Tibial nerve (tissue), 4 donors: ENCODE data around the gene JAKMIP1. TPM values are rescaled to one million over a fixed set of nuclear protein-coding genes. Genes with fewer than 3 reads are reported as not detected.

Experiments used
- DNase-seq, 2 donors: peaks; one replicate each; pipeline ENCODE4 v3.0.0-alpha.2; 2019; ENCODE audit warnings: low spot score in 2 of 2
- H3K27ac ChIP-seq, 4 donors: fragments of 200-600 bp; sonication (generic) in 3 of 4; one replicate each; pipeline ENCODE4 v1.5.1; 2017 to 2019; ENCODE audit warnings: mild to moderate bottlenecking in 1 of 4
- H3K27me3 ChIP-seq, 2 donors: fragments of 200-600 bp; sonication (generic) in 1 of 2; one replicate each; pipeline versions ENCODE4 v1.5.1 to v1.6.0; 2017 to 2019
- H3K36me3 ChIP-seq, 3 donors: fragments of 200-600 bp; sonication (generic); one replicate each; pipeline ENCODE4 v1.5.1; 2018 to 2019
- H3K4me1 ChIP-seq, 4 donors: fragments of 200-600 bp; sonication (generic) in 3 of 4; one replicate each; pipeline ENCODE4 v1.5.1; 2017 to 2019
- H3K4me3 ChIP-seq, 4 donors: fragments of 200-600 bp; sonication (generic) in 3 of 4; one replicate each; pipeline ENCODE4 v1.5.1; 2017 to 2019; ENCODE audit warnings: mild to moderate bottlenecking in 1 of 4, moderate library complexity in 1 of 4
- H3K9me3 ChIP-seq, 4 donors: fragments of 200-600 bp; sonication (generic) in 3 of 4; one replicate each; pipeline ENCODE4 v1.5.1; 2017 to 2019
- EP300 ChIP-seq, 2 donors: sonication (generic); formaldehyde crosslinking; IDR thresholded peaks; one replicate each; pipeline ENCODE4 v1.6.1; 2017; ENCODE audit warnings: antibody characterized with exemption in 2 of 2, mild to moderate bottlenecking in 1 of 2
- POLR2A ChIP-seq, 2 donors: fragments of 450-650 bp; IDR thresholded peaks; one replicate each; pipeline ENCODE4 v1.6.1; 2017; ENCODE audit warnings: antibody characterized with exemption in 2 of 2, mild to moderate bottlenecking in 2 of 2, moderate library complexity in 2 of 2
- WGBS, 2 donors: methylation state at CpG; one replicate each; pipeline ENCODE4 v1.1.5; 2018; 5-methylcytosine and 5-hydroxymethylcytosine counted together
- total RNA-seq, 4 donors: library from RNA; depleted of rRNA; stranded (reverse); fragments of >200 nt; gene quantifications; one replicate each; pipeline ENCODE4 v1.1.0, GENCODE V29; 2016
- TF ChIP-seq, protein P1 (sequence below), 5 experiments: fragments of 200-600 bp in 3 of 5; fragments of 450-650 bp in 2 of 5; sonication (generic) in 3 of 5; IDR thresholded peaks; one replicate each; pipeline ENCODE4 v1.5.1; 2016 to 2019; ENCODE audit warnings: antibody characterized with exemption in 5 of 5, mild to moderate bottlenecking in 3 of 5, moderate library complexity in 2 of 5

JAKMIP1 gene
- total RNA-seq, 4 donors from 2014 or later: 0.30 to 2.5 (median 1.2) TPM

- no peak for DNase-seq
- Histone ChIP-seq H3K4me1 (peaks cover 0 to 24% (median 4%) of the 10 kb centered on the region in 4 donors), H3K4me3 (no peak overlapping the region), H3K27ac (no peak overlapping the region), H3K36me3 (no peaks in the 10 kb centered on the region), H3K9me3 (no peaks in the 10 kb centered on the region), H3K27me3 (peaks cover 0 to 56% of the 10 kb centered on the region in 2 donors)
- TF ChIP-seq, protein P1, sequence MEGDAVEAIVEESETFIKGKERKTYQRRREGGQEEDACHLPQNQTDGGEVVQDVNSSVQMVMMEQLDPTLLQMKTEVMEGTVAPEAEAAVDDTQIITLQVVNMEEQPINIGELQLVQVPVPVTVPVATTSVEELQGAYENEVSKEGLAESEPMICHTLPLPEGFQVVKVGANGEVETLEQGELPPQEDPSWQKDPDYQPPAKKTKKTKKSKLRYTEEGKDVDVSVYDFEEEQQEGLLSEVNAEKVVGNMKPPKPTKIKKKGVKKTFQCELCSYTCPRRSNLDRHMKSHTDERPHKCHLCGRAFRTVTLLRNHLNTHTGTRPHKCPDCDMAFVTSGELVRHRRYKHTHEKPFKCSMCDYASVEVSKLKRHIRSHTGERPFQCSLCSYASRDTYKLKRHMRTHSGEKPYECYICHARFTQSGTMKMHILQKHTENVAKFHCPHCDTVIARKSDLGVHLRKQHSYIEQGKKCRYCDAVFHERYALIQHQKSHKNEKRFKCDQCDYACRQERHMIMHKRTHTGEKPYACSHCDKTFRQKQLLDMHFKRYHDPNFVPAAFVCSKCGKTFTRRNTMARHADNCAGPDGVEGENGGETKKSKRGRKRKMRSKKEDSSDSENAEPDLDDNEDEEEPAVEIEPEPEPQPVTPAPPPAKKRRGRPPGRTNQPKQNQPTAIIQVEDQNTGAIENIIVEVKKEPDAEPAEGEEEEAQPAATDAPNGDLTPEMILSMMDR (IDR thresholded peaks at IDR 0.05): no peak
- TF ChIP-seq POLR2A (IDR thresholded peaks at IDR 0.05): no peak
- TF ChIP-seq EP300 (IDR thresholded peaks at IDR 0.05): no peak
- WGBS, 2 donors: 54 to 60% methylated on average over 12 of the region's 12 CpGs
Observed at GRCh38 chr4:6195602-6196319, 4.6 kb downstream of the JAKMIP1 start.

DNA sequence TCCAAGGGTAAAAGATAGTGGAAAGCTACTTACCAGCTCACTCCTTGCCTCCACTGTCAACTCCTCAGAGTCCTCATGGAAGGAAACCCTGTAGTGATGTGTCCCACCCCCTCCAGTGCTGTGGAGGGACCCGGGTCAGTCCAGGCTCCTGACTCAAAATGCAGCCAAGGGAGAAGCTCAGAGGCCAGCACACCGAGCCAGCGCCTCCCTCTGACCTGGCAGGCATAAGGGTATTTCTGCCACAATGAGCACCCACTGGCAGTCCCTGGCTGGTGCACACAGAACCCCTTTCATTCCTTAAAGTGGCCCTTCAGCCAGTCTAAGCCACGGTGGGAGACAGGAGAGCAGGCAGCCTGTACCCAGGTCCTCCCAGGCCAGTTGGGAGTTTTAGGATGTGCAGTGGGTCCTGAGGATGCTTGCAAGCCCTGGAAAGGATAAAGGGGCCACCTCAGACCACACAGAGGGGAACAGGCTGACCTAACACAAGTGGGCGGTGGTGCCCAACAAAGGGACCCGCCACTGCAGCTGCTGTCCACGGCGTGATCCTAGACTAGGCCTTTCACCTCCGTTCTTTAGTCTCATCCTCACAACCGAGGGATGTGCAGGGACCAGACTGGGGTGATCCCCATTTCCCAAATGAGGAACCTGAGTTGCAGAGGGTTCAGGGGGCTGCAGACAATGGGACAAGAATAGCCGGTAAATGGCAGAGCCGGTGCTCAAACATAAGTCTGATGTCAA lies 5.7 kb downstream of the JAKMIP1 start:
- Histone ChIP-seq H3K9me3 (no peaks in the 10 kb centered on the region), H3K27ac (no peak overlapping the region), H3K27me3 (peaks cover 0 to 51% of the 10 kb centered on the region in 2 donors), H3K4me1 (peaks cover 0 to 13% (median 4%) of the 10 kb centered on the region in 4 donors), H3K4me3 (no peak overlapping the region), H3K36me3 (no peaks in the 10 kb centered on the region)
- no peak for TF ChIP-seq EP300 (IDR thresholded peaks at IDR 0.05)
- TF ChIP-seq, protein P1 (IDR thresholded peaks at IDR 0.05): no peak
- DNase-seq: no peak
- 67 to 75% methylated on average over 10 to 11 of the region's 12 CpGs for WGBS, 2 donors

GRCh38 chr4:6193399-6193798 lies 7.0 kb downstream of the JAKMIP1 start:
- Histone ChIP-seq H3K9me3 (no peaks in the 10 kb centered on the region), H3K4me1 (peaks cover 0 to under 1% (median 0%) of the 10 kb centered on the region in 4 donors), H3K4me3 (no peak overlapping the region), H3K27me3 (peaks cover 0 to 40% of the 10 kb centered on the region in 2 donors), H3K36me3 (no peaks in the 10 kb centered on the region), H3K27ac (no peak overlapping the region)
- TF ChIP-seq EP300 (IDR thresholded peaks at IDR 0.05): no peak
- TF ChIP-seq, protein P1 (IDR thresholded peaks at IDR 0.05): no peak
- no peak for TF ChIP-seq POLR2A (IDR thresholded peaks at IDR 0.05)
- 80 to 86% methylated on average over 11 of the region's 11 CpGs for WGBS, 2 donors
- no peak for DNase-seq

GRCh38 chr4:6192245-6192644 lies 8.1 kb downstream of the JAKMIP1 start:
- Histone ChIP-seq H3K27me3 (peaks cover 0 to 29% of the 10 kb centered on the region in 2 donors), H3K9me3 (peaks cover 0 to 8% (median 0%) of the 10 kb centered on the region in 4 donors), H3K36me3 (no peaks in the 10 kb centered on the region), H3K4me1 (no peaks in the 10 kb centered on the region), H3K27ac (no peak overlapping the region), H3K4me3 (no peak overlapping the region)
- no peak for DNase-seq
- TF ChIP-seq POLR2A (IDR thresholded peaks at IDR 0.05) (no peak), EP300 (IDR thresholded peaks at IDR 0.05) (no peak)
- TF ChIP-seq, protein P1 (IDR thresholded peaks at IDR 0.05): no peak
- WGBS, 2 donors: 76 to 83% methylated on average over 9 of the region's 9 CpGs
